HFFc6 (cell line): Measurements from ENCODE around the gene DNAJB5. TPM values are rescaled to one million over a fixed set of nuclear protein-coding genes. Genes with fewer than 3 reads are reported as not detected.

Source experiments
- DNase-seq: peaks from one replicate; pipeline ENCODE4 v3.0.0-alpha.2; 2018
- H3K27ac Mint-ChIP-seq: 2 replicates; pipeline ENCODE4 v1.8.0; 2020; ENCODE audit warnings: mild to moderate bottlenecking, mixed read lengths
- H3K27me3 Mint-ChIP-seq: 2 replicates; pipeline ENCODE4 v1.8.0; 2021; ENCODE audit warnings: mild to moderate bottlenecking, moderate library complexity, mixed read lengths; ENCODE audit not compliant: insufficient read depth
- H3K36me3 Mint-ChIP-seq: 2 replicates; pipeline ENCODE4 v1.8.0; 2021; ENCODE audit warnings: low read depth, mixed read lengths
- H3K4me1 Mint-ChIP-seq: 2 replicates; pipeline ENCODE4 v1.8.0; 2020; ENCODE audit warnings: low read depth, mixed read lengths
- H3K4me3 Mint-ChIP-seq: 2 replicates; pipeline ENCODE4 v1.8.0; 2020; ENCODE audit warnings: mild to moderate bottlenecking, moderate library complexity, mixed read lengths
- H3K9me3 Mint-ChIP-seq: 2 replicates; pipeline ENCODE4 v1.8.0; 2020; ENCODE audit warnings: mild to moderate bottlenecking, mixed read lengths
- total RNA-seq, 6 experiments: library from RNA; stranded (reverse); fragmentation: NEBNext Ultra II Directional; extraction: Animal tissue kit (Norgen Biotek cat#: 25700); gene quantifications; 2 replicates in 1 of 6; 3 replicates in 5 of 6; pipeline ENCODE4 v1.2.3, GENCODE V29; 2021
- TF ChIP-seq, protein P1 (sequence below): fragments of 200-600 bp; sonication (generic); IDR thresholded peaks from 2 replicates; pipeline ENCODE4 v1.5.0; 2021; ENCODE audit warnings: antibody characterized with exemption, mild to moderate bottlenecking

The DNAJB5 gene
- total RNA-seq, 6 experiments from 2014 or later = 12.2 to 19.9 (median 16.3) TPM

- DNase-seq = no peak
- Mint-ChIP-seq H3K9me3 (no peaks in the 10 kb centered on the region), H3K27me3 (peaks cover 33% of the 10 kb centered on the region), H3K4me3 (peak within 1 kb of the TSS; percentile 33), H3K27ac (no peak within 1 kb of the TSS), H3K36me3 (no peaks in the 10 kb centered on the region), H3K4me1 (peaks cover 10% of the 10 kb centered on the region)
- TF ChIP-seq, protein P1, sequence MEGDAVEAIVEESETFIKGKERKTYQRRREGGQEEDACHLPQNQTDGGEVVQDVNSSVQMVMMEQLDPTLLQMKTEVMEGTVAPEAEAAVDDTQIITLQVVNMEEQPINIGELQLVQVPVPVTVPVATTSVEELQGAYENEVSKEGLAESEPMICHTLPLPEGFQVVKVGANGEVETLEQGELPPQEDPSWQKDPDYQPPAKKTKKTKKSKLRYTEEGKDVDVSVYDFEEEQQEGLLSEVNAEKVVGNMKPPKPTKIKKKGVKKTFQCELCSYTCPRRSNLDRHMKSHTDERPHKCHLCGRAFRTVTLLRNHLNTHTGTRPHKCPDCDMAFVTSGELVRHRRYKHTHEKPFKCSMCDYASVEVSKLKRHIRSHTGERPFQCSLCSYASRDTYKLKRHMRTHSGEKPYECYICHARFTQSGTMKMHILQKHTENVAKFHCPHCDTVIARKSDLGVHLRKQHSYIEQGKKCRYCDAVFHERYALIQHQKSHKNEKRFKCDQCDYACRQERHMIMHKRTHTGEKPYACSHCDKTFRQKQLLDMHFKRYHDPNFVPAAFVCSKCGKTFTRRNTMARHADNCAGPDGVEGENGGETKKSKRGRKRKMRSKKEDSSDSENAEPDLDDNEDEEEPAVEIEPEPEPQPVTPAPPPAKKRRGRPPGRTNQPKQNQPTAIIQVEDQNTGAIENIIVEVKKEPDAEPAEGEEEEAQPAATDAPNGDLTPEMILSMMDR = no peak
These were observed 31.8 kb upstream of the DNAJB5 start, which contains the start of gene PHF24 for GRCh38 chr9:34957492-34958410. Gene PHF24, plus strand, starts transcription at chr9:34958285. Its CDS starts 13,014 bp downstream, at chr9:34971299.

- H3K36me3 Mint-ChIP-seq = no peaks in the 10 kb centered on the region
- no peaks in the 10 kb centered on the region for H3K9me3 Mint-ChIP-seq
- TF ChIP-seq, protein P1 = no peak
- H3K27ac Mint-ChIP-seq = no peak overlapping the region
- no peak for DNase-seq
- H3K27me3 Mint-ChIP-seq = peaks cover 38% of the 10 kb centered on the region
- no peak overlapping the region for H3K4me3 Mint-ChIP-seq
- peaks cover 10% of the 10 kb centered on the region for H3K4me1 Mint-ChIP-seq
These were observed 31.0 kb upstream of the DNAJB5 start for GRCh38 chr9:34958411-34958982.

- Mint-ChIP-seq H3K4me1 (peaks cover 10% of the 10 kb centered on the region), H3K27me3 (peaks cover 44% of the 10 kb centered on the region), H3K36me3 (no peaks in the 10 kb centered on the region), H3K4me3 (no peak overlapping the region), H3K9me3 (no peaks in the 10 kb centered on the region), H3K27ac (no peak overlapping the region)
- no peak for DNase-seq
- TF ChIP-seq, protein P1 = no peak
These were observed 30.1 kb upstream of the DNAJB5 start for GRCh38 chr9:34959461-34959860.

- DNase-seq = peak; percentile 18
- H3K4me1 Mint-ChIP-seq = peaks cover 10% of the 10 kb centered on the region
- H3K9me3 Mint-ChIP-seq = no peaks in the 10 kb centered on the region
- H3K27ac Mint-ChIP-seq = no peak overlapping the region
- no peak overlapping the region for H3K4me3 Mint-ChIP-seq
- H3K27me3 Mint-ChIP-seq = peaks cover 38% of the 10 kb centered on the region
- TF ChIP-seq, protein P1 = no peak
- no peaks in the 10 kb centered on the region for H3K36me3 Mint-ChIP-seq
These were observed 27.7 kb upstream of the DNAJB5 start for GRCh38 chr9:34961574-34962490.

DNA sequence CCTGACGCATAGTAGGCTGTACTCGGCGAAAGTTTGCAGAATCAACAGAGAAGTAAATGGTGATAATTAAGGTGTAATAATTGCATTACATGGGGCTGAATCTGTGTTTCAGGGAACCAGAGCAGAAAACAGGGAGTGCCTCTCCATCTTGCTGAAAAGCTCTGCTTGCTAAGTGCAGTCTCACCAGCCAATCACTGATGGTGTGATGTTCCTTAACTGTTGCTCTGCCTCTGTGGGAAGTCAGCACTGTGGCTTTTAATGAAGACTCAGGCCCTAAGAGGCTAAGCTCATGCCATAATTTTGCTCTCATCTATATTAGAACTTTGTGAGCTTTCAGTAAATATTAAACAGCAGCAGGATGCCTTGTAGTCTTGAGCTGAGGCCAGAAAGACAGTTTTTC, 27.0 kb upstream of the DNAJB5 start:
- no peak overlapping the region for H3K4me3 Mint-ChIP-seq
- TF ChIP-seq, protein P1 = no peak

More for the DNA sequence above, 27.0 kb upstream of the DNAJB5 start:
- Mint-ChIP-seq H3K9me3 (no peaks in the 10 kb centered on the region), H3K4me1 (peaks cover 10% of the 10 kb centered on the region), H3K27me3 (peaks cover 39% of the 10 kb centered on the region), H3K36me3 (no peaks in the 10 kb centered on the region), H3K27ac (no peak overlapping the region)
- no peak for DNase-seq
